Natural killer cell treated with Interleukin-12 subunit alpha and Interleukin-12 subunit beta and Interleukin-15 and Interleukin-18, amount 100 ng/mL, for 72 hours (primary cell): ENCODE data around the gene PAX2. TPM values are rescaled to one million over a fixed set of nuclear protein-coding genes. Genes with fewer than 3 reads are reported as not detected.

Source experiments
- ATAC-seq, 2 donors: fragments of 150-1000 bp; cut with Tn5 transposase in 1 of 2; sonication (Bioruptor Pico), chemical (Tn5 transposase) in 1 of 2; 2 replicates each; pipeline ENCODE4 v1.10.0; 2021
- DNase-seq: peaks from one replicate; pipeline ENCODE4 v3.0.0; 2022; ENCODE audit warnings: low spot score
- H3K27ac Mint-ChIP-seq, 2 donors: 1 replicate in 1 of 2; 2 replicates in 1 of 2; pipeline ENCODE4 v1.8.0; 2022; ENCODE audit warnings: mixed read lengths in 2 of 2, mild to moderate bottlenecking in 1 of 2, moderate library complexity in 1 of 2
- H3K27me3 Mint-ChIP-seq, 2 donors: 1 replicate in 1 of 2; 2 replicates in 1 of 2; pipeline ENCODE4 v1.8.0; 2022; ENCODE audit warnings: mixed read lengths in 2 of 2
- H3K36me3 Mint-ChIP-seq: one replicate; pipeline ENCODE4 v1.8.0; 2022; ENCODE audit warnings: mixed read lengths
- H3K4me1 Mint-ChIP-seq, 2 donors: 1 replicate in 1 of 2; 2 replicates in 1 of 2; pipeline ENCODE4 v1.8.0; 2022; ENCODE audit warnings: low read depth in 2 of 2, mixed read lengths in 2 of 2, mild to moderate bottlenecking in 1 of 2
- H3K4me3 Mint-ChIP-seq: one replicate; pipeline ENCODE4 v1.8.0; 2022; ENCODE audit warnings: mixed read lengths
- H3K9me3 Mint-ChIP-seq: 2 replicates; pipeline ENCODE4 v1.8.0; 2022; ENCODE audit warnings: mixed read lengths
- total RNA-seq, 2 donors: library from RNA; stranded (reverse); gene quantifications; one replicate each; pipeline ENCODE4 v1.2.3, GENCODE V29; 2022

Gene PAX2
- total RNA-seq, 2 donors from 2014 or later, result not detected

DNA sequence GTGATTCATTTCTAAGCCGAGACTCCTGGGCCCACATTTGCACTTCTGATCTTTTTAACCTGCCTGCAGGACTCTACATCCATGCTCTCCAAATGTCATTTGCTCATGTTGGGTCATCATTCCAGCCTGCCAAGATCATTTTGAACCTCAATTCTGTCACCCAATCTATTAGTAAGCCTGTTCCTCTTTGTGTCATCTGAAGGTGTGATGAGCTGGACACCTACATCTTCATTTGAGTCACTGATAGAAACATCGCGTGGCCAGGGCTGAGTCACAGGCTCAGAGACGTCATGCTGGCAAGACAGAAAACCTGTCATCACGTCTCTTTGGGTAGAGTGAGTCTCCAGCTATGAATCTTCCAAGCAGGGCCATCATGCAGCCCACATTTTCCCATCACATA lies 102.1 kb downstream of the PAX2 start:
- Mint-ChIP-seq H3K27ac (no peak overlapping the region), H3K9me3 (no peaks in the 10 kb centered on the region), H3K36me3 (no peaks in the 10 kb centered on the region), H3K27me3 (peaks cover 46 to 64% of the 10 kb centered on the region in 2 donors), H3K4me3 (peak overlapping the region; percentile 13), H3K4me1 (peaks cover 3 to 6% of the 10 kb centered on the region in 2 donors)
- no peak for DNase-seq
- ATAC-seq, result peak; percentile 56 to 90

DNA sequence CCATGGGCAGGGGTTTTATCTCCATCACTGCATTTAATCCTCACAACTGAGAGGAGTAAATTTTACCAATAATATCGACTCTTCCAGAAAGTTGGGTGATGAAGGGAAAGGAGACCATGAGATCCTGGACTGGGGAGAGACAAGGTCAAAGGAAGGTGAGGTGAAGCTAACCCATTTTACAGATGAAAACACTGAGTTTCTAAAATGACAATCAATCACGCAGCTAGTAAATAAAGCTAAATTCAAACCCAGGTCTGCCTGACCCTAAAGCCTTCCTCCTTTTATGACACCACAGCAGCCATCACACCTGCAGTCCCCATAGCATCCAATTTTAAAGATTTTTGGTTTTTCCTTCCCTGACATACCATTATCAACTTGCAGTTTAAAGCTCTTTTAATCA lies 103.4 kb downstream of the PAX2 start:
- Mint-ChIP-seq H3K36me3 (no peaks in the 10 kb centered on the region), H3K27ac (no peak overlapping the region), H3K27me3 (peaks cover 42 to 62% of the 10 kb centered on the region in 2 donors), H3K4me3 (no peak overlapping the region), H3K4me1 (peaks cover 3 to 6% of the 10 kb centered on the region in 2 donors), H3K9me3 (no peaks in the 10 kb centered on the region)
- ATAC-seq (no peak), DNase-seq (no peak)

DNA sequence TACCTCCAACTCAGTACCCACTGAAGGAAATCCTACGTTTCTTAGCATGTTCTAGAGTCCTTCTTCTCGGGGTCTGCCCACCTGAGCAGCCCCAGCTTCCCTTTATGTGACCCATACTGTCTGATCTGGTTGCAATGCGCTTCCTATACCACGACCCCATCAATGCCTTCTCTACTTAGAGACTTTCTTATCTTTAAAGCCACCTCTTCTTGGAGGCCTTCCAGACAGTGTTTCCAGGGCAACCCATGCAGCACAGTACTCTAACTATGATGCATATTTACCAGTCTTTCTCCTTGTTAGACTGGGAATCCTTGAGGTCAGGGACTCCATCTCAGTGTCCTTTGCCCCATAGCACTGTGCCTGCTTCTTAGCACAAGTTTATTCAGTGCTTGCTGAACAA lies 112.9 kb downstream of the PAX2 start:
- no peaks in the 10 kb centered on the region for H3K4me1 Mint-ChIP-seq
- peaks cover 42 to 67% of the 10 kb centered on the region in 2 donors for H3K27me3 Mint-ChIP-seq
- H3K4me3 Mint-ChIP-seq, result no peak overlapping the region
- H3K27ac Mint-ChIP-seq, result no peak overlapping the region
- DNase-seq (peak; percentile 41), ATAC-seq (no peak)
- no peaks in the 10 kb centered on the region for H3K9me3 Mint-ChIP-seq
- no peaks in the 10 kb centered on the region for H3K36me3 Mint-ChIP-seq

DNA sequence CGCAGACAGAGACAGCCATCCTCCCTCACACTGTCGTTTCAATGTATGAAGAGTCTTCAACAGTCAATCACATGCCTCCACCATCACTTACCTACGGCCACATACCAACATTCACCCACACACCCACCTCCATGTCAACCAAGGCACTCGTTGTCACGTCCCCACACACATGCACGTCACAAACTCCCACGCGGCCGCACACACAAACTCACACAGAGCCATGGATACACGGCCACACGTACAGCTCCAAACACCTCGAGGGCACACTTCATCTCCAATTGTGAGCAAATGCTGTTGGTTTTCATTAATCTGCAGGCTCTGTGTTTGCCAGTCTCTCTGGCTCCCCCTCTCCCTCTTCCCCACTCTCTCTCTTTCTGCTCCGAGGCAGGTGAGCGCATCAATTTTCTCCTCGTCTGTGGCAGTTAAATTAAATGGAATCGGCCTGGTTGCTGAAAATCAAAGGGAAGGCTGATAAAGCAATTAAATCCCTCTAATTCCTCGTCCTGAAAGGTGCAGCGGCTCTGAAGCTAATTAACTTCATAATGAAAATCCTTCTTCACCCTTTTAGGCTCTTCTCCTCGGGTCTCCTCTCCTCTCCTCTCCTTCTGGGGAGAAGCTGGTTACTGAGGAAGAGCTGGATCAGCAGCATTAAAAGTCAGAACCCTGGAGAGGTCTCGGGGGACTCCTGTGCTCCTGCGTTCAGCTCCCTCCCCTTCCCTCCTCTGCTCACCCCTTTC lies 113.5 kb downstream of the PAX2 start:
- H3K27me3 Mint-ChIP-seq, result peaks cover 42 to 69% of the 10 kb centered on the region in 2 donors
- no peaks in the 10 kb centered on the region for H3K9me3 Mint-ChIP-seq
- H3K4me3 Mint-ChIP-seq, result no peak overlapping the region
- ATAC-seq (no peak), DNase-seq (peak; percentile 26)
- no peaks in the 10 kb centered on the region for H3K36me3 Mint-ChIP-seq
- no peak overlapping the region for H3K27ac Mint-ChIP-seq
- no peaks in the 10 kb centered on the region for H3K4me1 Mint-ChIP-seq

DNA sequence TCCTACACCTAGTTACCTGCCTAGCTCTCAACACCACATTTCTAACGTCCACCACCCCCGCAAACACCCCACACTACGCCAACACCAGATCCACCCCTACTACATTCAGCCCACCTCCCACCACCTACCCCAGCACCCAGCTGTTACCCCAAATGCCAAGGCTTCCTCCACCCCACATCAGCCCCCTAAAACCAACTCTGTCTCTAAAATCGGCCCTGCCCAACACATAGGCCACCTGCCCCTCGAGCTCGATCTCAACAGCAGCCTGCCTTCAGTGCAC lies 114.0 kb downstream of the PAX2 start:
- no peaks in the 10 kb centered on the region for H3K9me3 Mint-ChIP-seq
- H3K4me3 Mint-ChIP-seq, result no peak overlapping the region
- H3K4me1 Mint-ChIP-seq, result no peaks in the 10 kb centered on the region
- DNase-seq, result no peak
- H3K36me3 Mint-ChIP-seq, result no peaks in the 10 kb centered on the region
- peaks cover 38 to 69% of the 10 kb centered on the region in 2 donors for H3K27me3 Mint-ChIP-seq
- ATAC-seq, result no peak
- H3K27ac Mint-ChIP-seq, result no peak overlapping the region

DNA sequence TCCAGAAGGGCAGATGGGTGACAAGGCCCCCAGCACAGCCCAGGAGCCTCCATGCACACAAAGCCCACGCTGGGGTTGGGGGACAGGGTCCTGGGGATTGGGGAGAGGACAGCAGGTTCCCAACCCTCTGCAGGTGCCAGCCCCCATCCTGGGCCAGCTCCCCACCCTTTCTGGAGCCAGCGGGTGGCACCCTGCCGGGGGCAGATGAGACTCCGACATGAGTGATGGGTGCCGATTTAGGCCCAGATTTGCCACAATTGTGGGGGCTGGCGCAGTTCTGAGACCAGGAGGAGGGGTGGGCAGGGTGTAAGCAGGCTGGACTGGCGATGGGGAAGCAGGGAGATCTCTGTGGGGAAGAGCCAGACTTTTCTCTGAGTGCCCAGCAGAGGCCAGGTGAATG lies 118.1 kb downstream of the PAX2 start:
- no peaks in the 10 kb centered on the region for H3K9me3 Mint-ChIP-seq
- no peaks in the 10 kb centered on the region for H3K36me3 Mint-ChIP-seq
- peaks cover 38 to 58% of the 10 kb centered on the region in 2 donors for H3K27me3 Mint-ChIP-seq
- no peak for DNase-seq
- H3K4me1 Mint-ChIP-seq, result peaks cover 0 to 3% of the 10 kb centered on the region in 2 donors
- no peak overlapping the region for H3K4me3 Mint-ChIP-seq
- no peak overlapping the region for H3K27ac Mint-ChIP-seq
- ATAC-seq, result no peak

DNA sequence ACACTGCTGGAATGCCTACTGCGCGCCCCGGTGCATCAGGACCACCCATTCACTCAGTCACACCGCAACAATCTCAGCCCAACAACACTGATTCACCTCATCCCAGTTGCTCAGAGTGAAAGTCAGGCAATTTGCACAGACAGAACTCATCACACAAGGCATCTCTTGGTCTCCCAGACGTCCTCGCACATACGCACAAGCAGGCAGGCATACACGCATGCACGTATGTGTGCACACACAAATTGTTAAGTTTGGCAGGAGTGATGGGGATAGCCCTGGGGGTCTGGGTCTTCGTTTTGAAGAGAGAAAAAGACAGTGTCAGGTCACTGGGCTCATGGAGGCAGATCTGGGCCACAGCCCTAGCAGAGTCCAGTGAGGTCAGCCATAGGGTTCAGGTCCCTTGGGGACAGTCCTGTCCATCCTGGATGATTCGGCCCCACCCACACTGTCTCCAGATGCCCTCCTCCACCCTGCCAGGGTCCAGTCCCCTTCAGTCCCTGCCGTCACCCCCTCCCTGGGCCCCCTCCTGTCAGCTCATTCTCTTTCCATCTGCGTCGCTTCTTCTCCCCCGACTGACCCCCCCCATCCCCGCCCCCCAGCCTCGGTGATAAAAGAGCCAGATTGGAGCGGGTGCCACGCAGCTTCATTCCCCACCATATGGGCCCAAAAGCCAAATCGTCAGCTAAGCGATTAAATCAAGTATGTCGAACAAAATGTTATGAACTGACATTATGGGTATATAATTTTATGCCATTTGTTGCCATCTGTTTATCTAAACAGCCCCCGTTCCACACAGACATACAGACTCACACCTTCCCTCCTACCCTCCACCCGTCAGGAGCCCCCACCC lies 118.9 kb downstream of the PAX2 start:
- Mint-ChIP-seq H3K27me3 (peaks cover 30 to 50% of the 10 kb centered on the region in 2 donors), H3K4me3 (no peak overlapping the region), H3K9me3 (no peaks in the 10 kb centered on the region), H3K27ac (no peak overlapping the region), H3K36me3 (no peaks in the 10 kb centered on the region), H3K4me1 (peaks cover 0 to 3% of the 10 kb centered on the region in 2 donors)
- ATAC-seq (no peak), DNase-seq (peak; percentile 55)

DNA sequence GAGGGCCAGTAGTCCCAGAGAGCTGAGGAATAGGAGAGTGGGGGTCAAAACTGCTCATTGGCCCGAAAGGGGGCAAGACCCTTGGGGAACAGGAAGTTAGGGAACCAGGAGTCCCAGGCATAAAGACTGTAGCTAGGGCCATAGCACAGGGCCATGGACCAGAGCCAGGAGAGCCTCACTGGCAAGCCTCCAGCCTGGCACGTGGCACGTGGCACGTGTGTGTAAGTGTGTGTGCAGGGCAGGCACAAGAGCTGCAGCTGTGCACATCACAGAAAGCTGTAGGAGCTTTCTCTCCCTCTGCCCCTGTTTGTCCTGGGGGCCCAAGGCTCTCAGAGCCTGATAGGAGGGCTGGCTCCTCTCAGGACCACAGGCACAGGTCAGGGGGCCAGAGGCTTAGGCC lies 119.6 kb downstream of the PAX2 start:
- Mint-ChIP-seq H3K36me3 (no peaks in the 10 kb centered on the region), H3K4me1 (peaks cover 0 to 3% of the 10 kb centered on the region in 2 donors), H3K4me3 (no peak overlapping the region), H3K27me3 (peaks cover 26 to 44% of the 10 kb centered on the region in 2 donors), H3K9me3 (no peaks in the 10 kb centered on the region), H3K27ac (no peak overlapping the region)
- DNase-seq, result peak; percentile 15
- no peak for ATAC-seq

DNA sequence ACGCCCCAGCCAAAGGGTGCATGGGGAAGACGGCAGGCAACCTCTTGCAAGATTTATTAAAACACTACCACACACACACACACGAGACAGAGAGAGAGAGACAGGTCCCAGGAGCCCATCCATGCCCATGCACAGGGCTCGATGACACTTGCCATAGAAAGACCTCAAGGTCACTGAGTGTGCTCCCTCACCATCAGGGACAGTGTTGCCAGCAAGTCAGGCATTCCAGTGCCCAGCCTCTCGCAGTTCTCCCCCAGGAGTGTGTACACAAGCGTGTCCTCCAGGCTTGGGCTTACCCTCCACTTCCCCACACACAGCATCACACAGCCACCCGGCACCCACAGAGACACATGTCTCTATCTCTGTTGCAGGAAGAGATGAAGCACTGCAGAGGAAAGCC lies 120.6 kb downstream of the PAX2 start:
- Mint-ChIP-seq H3K4me1 (peaks cover 0 to 3% of the 10 kb centered on the region in 2 donors), H3K4me3 (no peak overlapping the region), H3K36me3 (no peaks in the 10 kb centered on the region), H3K9me3 (no peaks in the 10 kb centered on the region), H3K27me3 (peaks cover 26 to 44% of the 10 kb centered on the region in 2 donors), H3K27ac (no peak overlapping the region)
- DNase-seq (no peak), ATAC-seq (no peak)

DNA sequence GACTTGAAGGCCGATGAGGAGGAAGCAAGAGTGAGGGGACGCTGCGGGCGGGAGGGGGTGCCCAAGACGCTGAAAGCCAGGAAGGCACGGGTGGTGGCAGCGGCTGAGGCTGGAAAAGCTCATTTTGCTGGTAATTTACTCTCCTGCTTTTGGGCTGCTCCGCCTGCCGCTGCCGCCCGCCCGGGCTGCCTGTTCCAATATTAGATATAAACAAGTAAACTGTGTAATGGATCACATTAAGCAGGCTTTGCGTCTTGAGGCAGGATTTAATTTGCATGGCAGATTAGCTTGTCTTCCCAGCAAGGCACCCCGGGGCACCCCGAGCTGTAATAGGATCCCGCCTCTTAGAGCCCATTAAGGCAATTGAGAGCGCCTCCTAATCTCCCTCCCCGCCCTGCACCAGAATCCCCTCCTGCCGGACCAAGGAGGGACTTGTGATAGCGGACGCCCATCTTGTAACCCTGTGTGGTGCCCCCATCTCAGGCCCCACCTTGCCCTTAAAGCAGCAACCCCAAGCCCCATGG lies 121.3 kb downstream of the PAX2 start:
- peaks cover 24 to 39% of the 10 kb centered on the region in 2 donors for H3K27me3 Mint-ChIP-seq
- no peak for DNase-seq
- no peak overlapping the region for H3K27ac Mint-ChIP-seq
- no peaks in the 10 kb centered on the region for H3K36me3 Mint-ChIP-seq
- ATAC-seq, result no peak
- H3K9me3 Mint-ChIP-seq, result no peaks in the 10 kb centered on the region
- peaks cover 0 to 3% of the 10 kb centered on the region in 2 donors for H3K4me1 Mint-ChIP-seq
- H3K4me3 Mint-ChIP-seq, result no peak overlapping the region

DNA sequence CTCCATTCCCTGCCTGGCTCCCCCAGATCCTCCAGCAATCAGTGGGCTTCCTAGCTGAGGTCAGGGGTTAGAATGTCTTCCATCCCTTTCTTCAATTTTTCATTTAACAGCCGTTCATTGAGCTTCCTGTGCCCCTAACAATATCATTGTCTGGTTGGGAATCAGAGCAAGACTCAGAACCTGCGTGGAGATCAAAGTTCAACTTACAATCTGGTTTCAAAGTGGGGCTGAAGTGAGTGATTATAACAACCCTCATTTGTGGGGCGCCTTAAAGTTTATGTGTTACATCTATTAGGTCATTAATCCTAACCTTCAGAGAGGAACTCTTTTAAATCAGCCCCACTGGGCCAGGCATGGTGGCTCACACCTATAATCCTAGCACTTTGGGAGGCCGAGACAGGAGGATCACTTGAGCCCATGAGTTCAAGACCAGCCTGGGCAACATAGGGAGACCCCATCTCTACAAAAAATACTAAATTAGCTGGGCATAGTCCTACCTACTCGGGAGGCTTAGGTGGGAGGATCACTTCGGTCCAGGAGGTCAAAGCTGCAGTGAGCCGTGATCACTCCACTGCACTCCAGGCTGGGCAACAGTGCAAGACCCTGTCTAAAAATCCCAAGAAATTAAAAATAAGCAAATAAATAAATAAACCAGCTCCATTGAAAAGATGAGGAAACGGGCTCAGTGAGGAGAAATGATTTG lies 122.0 kb downstream of the PAX2 start:
- DNase-seq, result no peak
- ATAC-seq, result no peak
- no peaks in the 10 kb centered on the region for H3K36me3 Mint-ChIP-seq
- no peaks in the 10 kb centered on the region for H3K9me3 Mint-ChIP-seq
- peaks cover 20 to 32% of the 10 kb centered on the region in 2 donors for H3K27me3 Mint-ChIP-seq
- peaks cover 0 to 3% of the 10 kb centered on the region in 2 donors for H3K4me1 Mint-ChIP-seq
- H3K4me3 Mint-ChIP-seq, result no peak overlapping the region
- H3K27ac Mint-ChIP-seq, result no peak overlapping the region

DNA sequence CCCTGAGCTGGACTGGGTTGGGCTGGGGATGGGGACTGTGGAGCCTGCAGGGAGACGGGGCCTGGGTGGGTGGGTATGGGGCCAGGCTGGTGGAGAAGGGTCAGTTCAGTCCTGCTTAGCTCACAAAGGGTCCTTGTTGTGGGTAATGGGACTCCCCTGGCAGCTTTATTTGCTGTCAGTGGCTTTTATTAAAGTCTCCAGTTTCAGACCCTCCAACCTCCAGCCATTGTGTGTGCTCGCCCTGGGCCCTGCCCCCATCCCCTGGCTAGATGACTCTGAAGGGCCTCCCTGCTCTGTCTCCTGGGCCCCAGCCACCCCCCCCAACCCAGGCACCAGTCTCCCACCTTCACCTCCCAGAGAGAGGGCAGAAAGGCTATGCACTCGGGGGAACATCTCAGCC lies 123.0 kb downstream of the PAX2 start:
- no peaks in the 10 kb centered on the region for H3K36me3 Mint-ChIP-seq
- peaks cover 0 to 3% of the 10 kb centered on the region in 2 donors for H3K4me1 Mint-ChIP-seq
- no peak overlapping the region for H3K4me3 Mint-ChIP-seq
- H3K27ac Mint-ChIP-seq, result no peak overlapping the region
- ATAC-seq (no peak), DNase-seq (no peak)
- H3K27me3 Mint-ChIP-seq, result peaks cover 16 to 22% of the 10 kb centered on the region in 2 donors
- H3K9me3 Mint-ChIP-seq, result no peaks in the 10 kb centered on the region

DNA sequence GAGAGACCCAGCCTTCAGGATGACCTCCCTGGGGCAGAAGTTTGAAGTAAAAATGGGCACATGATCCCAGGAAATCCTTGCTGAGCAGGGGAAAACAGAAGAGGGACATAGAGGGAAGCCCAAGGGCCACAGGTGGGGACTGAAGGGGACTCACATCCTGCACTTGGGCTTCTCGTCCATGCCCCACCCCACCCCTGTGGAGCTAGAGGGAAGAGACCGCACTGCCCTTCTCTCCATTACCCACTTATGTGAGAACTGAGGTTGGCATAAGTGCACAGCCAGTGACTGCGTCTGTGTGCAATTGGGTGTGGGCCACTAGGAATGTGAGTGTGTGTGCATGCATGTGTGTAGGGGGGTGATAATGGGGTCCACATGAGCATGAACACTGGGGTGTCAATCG lies 124.0 kb downstream of the PAX2 start:
- no peak overlapping the region for H3K27ac Mint-ChIP-seq
- no peak for ATAC-seq
- no peaks in the 10 kb centered on the region for H3K9me3 Mint-ChIP-seq
- H3K27me3 Mint-ChIP-seq, result peaks cover 19 to 21% of the 10 kb centered on the region in 2 donors
- H3K4me1 Mint-ChIP-seq, result peaks cover 0 to 3% of the 10 kb centered on the region in 2 donors
- no peak overlapping the region for H3K4me3 Mint-ChIP-seq
- H3K36me3 Mint-ChIP-seq, result no peaks in the 10 kb centered on the region
- DNase-seq, result no peak
